ENCODE data around the gene PPP1R7. TPM values are rescaled to one million over a fixed set of nuclear protein-coding genes. Genes with fewer than 3 reads are reported as not detected.

Gene PPP1R7
- total RNA-seq = 53.3 and 126 TPM in 2 replicates

GRCh38 chr2:241149925-241150659, at the start of gene PPP1R7:
Gene PPP1R7 (plus strand): TSS chr2:241150467. CDS start chr2:241150496, 29 bp downstream.

GRCh38 chr2:241102239-241102803, 47.9 kb upstream of the PPP1R7 start, which contains the start of gene MTERF4:
Gene MTERF4 (minus strand): TSS chr2:241102287. CDS start chr2:241102273, 14 bp downstream.

DNA sequence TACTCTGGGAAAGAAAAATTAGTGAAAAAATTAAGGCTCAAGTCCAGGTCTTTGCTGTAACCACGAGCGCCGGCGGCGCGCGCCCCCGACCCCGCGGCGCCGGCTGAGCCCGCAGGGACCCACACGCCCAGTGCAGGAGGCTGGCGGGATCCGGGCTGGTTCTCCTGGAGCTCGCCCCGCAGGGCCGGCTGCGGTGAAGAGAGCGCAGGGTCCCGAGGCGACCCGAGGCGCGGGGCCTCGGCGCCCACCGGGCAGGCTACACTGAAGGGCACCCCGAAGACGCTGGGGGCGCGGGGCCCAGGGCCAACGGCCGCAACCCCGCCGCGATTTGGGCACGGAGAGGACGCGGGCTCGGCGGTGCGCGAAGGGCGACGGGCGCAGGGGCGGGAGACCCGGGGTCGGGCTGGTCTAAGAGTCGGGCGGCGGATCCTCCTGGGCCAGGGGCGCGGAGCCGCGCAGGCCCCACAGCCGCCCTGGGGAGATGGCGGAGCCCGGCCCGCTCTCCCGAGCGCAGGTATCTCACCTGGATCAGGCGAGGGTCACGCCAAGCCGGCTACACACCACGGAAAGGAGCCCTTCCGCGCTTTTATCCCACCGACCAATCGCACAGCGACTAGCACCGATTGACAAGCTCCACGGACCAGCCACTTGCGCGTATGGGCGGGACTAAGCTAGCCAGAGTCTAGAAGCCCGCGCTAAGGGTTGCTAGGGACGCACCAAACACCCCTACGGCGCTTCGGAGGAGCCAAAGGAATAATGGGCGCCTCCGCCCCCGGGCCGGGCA, 1.2 kb upstream of the PPP1R7 start, which contains the start of gene PASK:
Gene PASK, minus strand, starts transcription at position 582 of the 784 bp plus-strand sequence. CDS start 6,440 bp downstream, outside the sequence.

GRCh38 chr2:241188361-241189092, 38.3 kb downstream of the PPP1R7 start, which contains the start of gene ANO7:
Gene ANO7 (plus strand): TSS chr2:241188677. CDS start chr2:241190064, 1,387 bp downstream.

Other genes starting within 250 kb of the PPP1R7 start
- not detected in 2 replicates for gene CROCC2, start 244.1 kb upstream of the PPP1R7 start, total RNA-seq
- 4.6 and 10.7 TPM in 2 replicates for gene SNED1, start 151.8 kb upstream of the PPP1R7 start, total RNA-seq
- 22.6 and 25.7 TPM in 2 replicates for gene MTERF4, start 48.2 kb upstream of the PPP1R7 start, total RNA-seq
- gene PASK, start 995 bp upstream of the PPP1R7 start, total RNA-seq = 2.3 and 7.7 TPM in 2 replicates
- gene ANO7, start 38.2 kb downstream of the PPP1R7 start, total RNA-seq = 0.38 and 0.85 TPM in 2 replicates
- gene HDLBP, start 165.2 kb downstream of the PPP1R7 start, total RNA-seq = 1,015 and 1,103 TPM in 2 replicates
- gene SEPTIN2, start 165.5 kb downstream of the PPP1R7 start, total RNA-seq = 419 and 451 TPM in 2 replicates
- gene FARP2, start 205.8 kb downstream of the PPP1R7 start, total RNA-seq = 33.8 and 40.3 TPM in 2 replicates